NB4 (cell line): ENCODE measurements around the gene NXPH4.

Experiments used
- DNase-seq: peaks from one replicate; pipeline ENCODE4 v3.0.0; 2010; ENCODE audit warnings: low read depth
- H3K4me3 ChIP-seq: one replicate; pipeline ENCODE4 v1.5.1; 2011; ENCODE audit warnings: mild to moderate bottlenecking, low read depth, low read length, moderate library complexity
- MAX ChIP-seq: IDR thresholded peaks from 2 replicates; pipeline ENCODE4 v1.6.1; 2011; ENCODE audit warnings: low read depth, low read length
- MYC ChIP-seq: IDR thresholded peaks from 2 replicates; pipeline ENCODE4 v1.6.1; 2011; ENCODE audit warnings: low read depth, low read length
- POLR2A ChIP-seq: IDR thresholded peaks from 2 replicates; pipeline ENCODE4 v1.6.1; 2011; ENCODE audit warnings: mild to moderate bottlenecking; ENCODE audit not compliant: insufficient read length; ENCODE audit errors: extremely low read depth
- TF ChIP-seq, protein P1 (sequence below): IDR thresholded peaks from one replicate; pipeline ENCODE4 v1.5.1; 2012; ENCODE audit warnings: low read depth, low read length

NXPH4 gene

DNA sequence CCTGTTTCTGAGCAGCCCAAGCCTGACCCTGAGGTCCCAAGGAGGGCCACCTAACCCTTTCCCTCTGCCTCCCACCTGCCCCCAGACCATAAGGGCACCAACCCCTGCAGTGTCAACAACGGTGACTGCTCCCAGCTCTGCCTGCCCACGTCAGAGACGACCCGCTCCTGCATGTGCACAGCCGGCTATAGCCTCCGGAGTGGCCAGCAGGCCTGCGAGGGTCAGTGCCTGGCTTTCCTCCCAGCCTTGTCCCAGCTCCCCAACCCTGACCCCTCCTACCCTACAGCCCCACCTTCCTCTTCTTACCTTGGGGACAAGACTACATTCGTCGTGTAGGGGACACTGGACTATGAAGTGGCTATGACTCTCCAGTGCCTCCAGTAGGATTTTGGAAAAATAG, 35.5 kb upstream of the NXPH4 start:
- no peak overlapping the region for H3K4me3 ChIP-seq
- DNase-seq, result no peak
- TF ChIP-seq MAX (no peak), POLR2A (no peak), MYC (no peak)
- TF ChIP-seq, protein P1, sequence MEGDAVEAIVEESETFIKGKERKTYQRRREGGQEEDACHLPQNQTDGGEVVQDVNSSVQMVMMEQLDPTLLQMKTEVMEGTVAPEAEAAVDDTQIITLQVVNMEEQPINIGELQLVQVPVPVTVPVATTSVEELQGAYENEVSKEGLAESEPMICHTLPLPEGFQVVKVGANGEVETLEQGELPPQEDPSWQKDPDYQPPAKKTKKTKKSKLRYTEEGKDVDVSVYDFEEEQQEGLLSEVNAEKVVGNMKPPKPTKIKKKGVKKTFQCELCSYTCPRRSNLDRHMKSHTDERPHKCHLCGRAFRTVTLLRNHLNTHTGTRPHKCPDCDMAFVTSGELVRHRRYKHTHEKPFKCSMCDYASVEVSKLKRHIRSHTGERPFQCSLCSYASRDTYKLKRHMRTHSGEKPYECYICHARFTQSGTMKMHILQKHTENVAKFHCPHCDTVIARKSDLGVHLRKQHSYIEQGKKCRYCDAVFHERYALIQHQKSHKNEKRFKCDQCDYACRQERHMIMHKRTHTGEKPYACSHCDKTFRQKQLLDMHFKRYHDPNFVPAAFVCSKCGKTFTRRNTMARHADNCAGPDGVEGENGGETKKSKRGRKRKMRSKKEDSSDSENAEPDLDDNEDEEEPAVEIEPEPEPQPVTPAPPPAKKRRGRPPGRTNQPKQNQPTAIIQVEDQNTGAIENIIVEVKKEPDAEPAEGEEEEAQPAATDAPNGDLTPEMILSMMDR, result no peak

DNA sequence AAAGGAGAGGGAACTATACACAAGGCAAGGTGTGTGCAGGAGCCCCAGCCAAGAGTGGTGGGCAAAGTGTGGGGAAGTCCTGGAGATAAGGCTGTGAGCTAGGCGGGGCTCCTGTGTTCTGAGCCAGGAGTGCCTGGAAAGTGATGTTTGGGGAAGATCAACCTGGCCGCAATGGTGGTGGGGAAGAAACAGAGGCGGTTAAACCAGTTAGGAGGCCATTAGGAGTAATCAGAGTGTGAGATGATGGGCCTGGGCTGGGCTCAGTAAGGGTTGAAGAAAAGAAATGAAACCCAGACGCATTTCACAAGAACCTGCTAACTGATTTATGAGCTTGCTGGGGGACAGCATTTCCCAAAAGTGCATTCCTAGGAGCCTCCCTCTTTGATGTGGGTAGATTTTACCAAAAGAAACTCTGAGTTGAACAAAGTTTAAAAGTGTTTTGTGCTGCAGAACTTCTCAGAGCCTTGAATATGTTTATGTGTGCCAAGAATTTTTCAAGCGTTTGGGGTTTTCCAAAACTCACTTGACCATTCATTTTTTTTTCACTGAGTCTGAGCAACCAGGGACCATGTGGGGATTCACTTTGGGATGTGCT, 34.9 kb upstream of the NXPH4 start:
- TF ChIP-seq MAX (no peak), MYC (no peak), POLR2A (no peak)
- TF ChIP-seq, protein P1, result no peak
- DNase-seq, result no peak
- no peak overlapping the region for H3K4me3 ChIP-seq

DNA sequence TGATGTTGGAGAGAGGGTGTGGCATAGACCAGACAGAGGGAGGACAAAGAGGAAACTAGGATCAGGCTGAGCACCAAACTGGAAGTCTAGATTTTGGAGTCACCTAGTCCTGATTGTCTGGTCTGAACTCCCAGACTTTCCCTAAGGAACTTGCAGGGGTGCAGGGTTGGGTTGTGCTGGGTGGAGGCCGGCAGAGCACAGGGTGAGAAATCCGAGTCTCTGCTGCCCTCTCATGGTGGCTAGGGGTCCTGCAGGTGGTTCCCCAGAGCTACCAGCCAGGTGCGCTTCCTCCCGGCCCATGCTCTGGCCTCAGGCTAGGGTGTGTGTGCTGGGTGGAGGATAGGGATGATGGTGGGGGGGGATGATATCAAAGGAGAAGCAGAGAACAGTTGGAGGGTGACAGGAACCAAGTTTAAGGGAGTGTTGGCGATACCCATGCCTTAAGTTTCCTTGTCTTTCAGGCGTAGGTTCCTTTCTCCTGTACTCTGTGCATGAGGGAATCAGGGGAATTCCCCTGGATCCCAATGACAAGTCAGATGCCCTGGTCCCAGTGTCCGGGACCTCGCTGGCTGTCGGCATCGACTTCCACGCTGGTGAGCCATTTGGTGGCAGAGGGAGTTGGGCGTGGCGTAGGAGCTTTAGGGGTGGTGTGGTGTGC, 33.5 kb upstream of the NXPH4 start:
- TF ChIP-seq POLR2A (no peak), MYC (no peak), MAX (no peak)
- TF ChIP-seq, protein P1, result peak; percentile 98
- no peak overlapping the region for H3K4me3 ChIP-seq
- peak; percentile 67 for DNase-seq

- no peak overlapping the region for H3K4me3 ChIP-seq
- no peak for TF ChIP-seq POLR2A
- TF ChIP-seq MYC, result no peak
- no peak for TF ChIP-seq MAX
- TF ChIP-seq, protein P1, result no peak
- no peak for DNase-seq
Observed at GRCh38 chr12:57183939-57184725, 32.5 kb upstream of the NXPH4 start.

GRCh38 chr12:57185403-57185802, 31.2 kb upstream of the NXPH4 start:
- TF ChIP-seq POLR2A (no peak), MYC (no peak), MAX (no peak)
- TF ChIP-seq, protein P1, result no peak
- no peak overlapping the region for H3K4me3 ChIP-seq
- DNase-seq, result no peak
